ENCODE measurements around the gene SORCS3. TPM values are rescaled to one million over a fixed set of nuclear protein-coding genes. Genes with fewer than 3 reads are reported as not detected.

Gene SORCS3
- total and polyA plus RNA-seq, 9 of the 15 experiments (the other 6 are each of a cell fraction or from before 2014, with no cell fraction given): not detected

DNA sequence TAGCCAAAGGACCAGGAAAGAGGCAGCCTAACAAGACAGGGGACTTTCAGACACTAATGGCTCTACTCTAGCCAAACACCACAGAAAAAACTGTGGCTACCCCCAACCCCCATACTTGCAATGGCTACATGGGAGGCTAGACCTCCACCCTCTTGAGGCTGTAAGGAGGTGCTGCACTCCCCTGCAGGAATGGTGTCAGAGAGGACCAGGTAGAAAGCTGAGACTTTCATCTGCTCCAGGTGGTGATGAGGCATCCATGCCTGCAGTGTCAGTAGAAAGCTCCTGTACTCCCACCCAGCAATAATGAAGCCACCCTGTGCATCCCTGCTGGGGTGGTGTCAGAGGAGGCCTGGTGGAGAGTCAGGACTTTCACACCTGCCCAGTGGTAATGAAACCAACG is 18.9 kb upstream of the SORCS3 start:
- H3K27me3 ChIP-seq (ENCODE audit: control insufficient read depth in 2 of 2, insufficient read depth in 2 of 2, low read length in 2 of 2): no peaks in the 10 kb centered on the region
- no peaks in the 10 kb centered on the region for H4K20me1 ChIP-seq (replicated peaks; ENCODE audit: control insufficient read depth, insufficient read depth, low read length)
- DNase-seq (ENCODE audit: extremely low read depth in 1 of 4, low spot score in 3 of 4): no peak
- H3K9me3 ChIP-seq (replicated peaks; ENCODE audit: control insufficient read depth, insufficient read depth, low read depth, low read length): no peaks in the 10 kb centered on the region
- intact Hi-C loops (cut with micrococcal nuclease): no loop called here
- no CpG with 5 or more reads among the region's 1 CpG for WGBS (ENCODE audit: insufficient coverage, low coverage, missing lambda C conversion rate)
- no peaks in the 10 kb centered on the region for H3K36me3 ChIP-seq (ENCODE audit: control insufficient read depth, insufficient read depth, low read length)
- ChIA-PET CTCF (ENCODE audit: low intra/inter-chr PET ratio) (interaction anchor here (1.3 kb wide), 1 partner anchor 331 kb away, joined by 5 read pairs; no protein-coding TSS in a partner anchor), POLR2A (no interaction called here)
- no peak for ATAC-seq
- TF ChIP-seq ZNF584 (CRISPR knock-in tag; IDR thresholded peaks at IDR 0.05; ENCODE audit: low read depth): no peak
- TF ChIP-seq, protein P1, sequence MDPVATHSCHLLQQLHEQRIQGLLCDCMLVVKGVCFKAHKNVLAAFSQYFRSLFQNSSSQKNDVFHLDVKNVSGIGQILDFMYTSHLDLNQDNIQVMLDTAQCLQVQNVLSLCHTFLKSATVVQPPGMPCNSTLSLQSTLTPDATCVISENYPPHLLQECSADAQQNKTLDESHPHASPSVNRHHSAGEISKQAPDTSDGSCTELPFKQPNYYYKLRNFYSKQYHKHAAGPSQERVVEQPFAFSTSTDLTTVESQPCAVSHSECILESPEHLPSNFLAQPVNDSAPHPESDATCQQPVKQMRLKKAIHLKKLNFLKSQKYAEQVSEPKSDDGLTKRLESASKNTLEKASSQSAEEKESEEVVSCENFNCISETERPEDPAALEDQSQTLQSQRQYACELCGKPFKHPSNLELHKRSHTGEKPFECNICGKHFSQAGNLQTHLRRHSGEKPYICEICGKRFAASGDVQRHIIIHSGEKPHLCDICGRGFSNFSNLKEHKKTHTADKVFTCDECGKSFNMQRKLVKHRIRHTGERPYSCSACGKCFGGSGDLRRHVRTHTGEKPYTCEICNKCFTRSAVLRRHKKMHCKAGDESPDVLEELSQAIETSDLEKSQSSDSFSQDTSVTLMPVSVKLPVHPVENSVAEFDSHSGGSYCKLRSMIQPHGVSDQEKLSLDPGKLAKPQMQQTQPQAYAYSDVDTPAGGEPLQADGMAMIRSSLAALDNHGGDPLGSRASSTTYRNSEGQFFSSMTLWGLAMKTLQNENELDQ (CRISPR knock-in tag; IDR thresholded peaks at IDR 0.05; ENCODE audit: borderline replicate concordance): no peak
- TF ChIP-seq NCOR1 (IDR thresholded peaks at IDR 0.05): no peak
- TF ChIP-seq, protein P2, sequence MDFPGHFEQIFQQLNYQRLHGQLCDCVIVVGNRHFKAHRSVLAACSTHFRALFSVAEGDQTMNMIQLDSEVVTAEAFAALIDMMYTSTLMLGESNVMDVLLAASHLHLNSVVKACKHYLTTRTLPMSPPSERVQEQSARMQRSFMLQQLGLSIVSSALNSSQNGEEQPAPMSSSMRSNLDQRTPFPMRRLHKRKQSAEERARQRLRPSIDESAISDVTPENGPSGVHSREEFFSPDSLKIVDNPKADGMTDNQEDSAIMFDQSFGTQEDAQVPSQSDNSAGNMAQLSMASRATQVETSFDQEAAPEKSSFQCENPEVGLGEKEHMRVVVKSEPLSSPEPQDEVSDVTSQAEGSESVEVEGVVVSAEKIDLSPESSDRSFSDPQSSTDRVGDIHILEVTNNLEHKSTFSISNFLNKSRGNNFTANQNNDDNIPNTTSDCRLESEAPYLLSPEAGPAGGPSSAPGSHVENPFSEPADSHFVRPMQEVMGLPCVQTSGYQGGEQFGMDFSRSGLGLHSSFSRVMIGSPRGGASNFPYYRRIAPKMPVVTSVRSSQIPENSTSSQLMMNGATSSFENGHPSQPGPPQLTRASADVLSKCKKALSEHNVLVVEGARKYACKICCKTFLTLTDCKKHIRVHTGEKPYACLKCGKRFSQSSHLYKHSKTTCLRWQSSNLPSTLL (IDR thresholded peaks at IDR 0.05): no peak
- TF ChIP-seq JUN (IDR thresholded peaks at IDR 0.05; ENCODE audit: borderline replicate concordance, low read depth, low read length): no peak
- TF ChIP-seq JUN (CRISPR knock-in tag; IDR thresholded peaks at IDR 0.05; ENCODE audit: borderline replicate concordance): no peak
- no peak for TF ChIP-seq SRSF9 (IDR thresholded peaks at IDR 0.05; ENCODE audit: borderline replicate concordance, low read depth, low read length)
- TF ChIP-seq FOXM1 (IDR thresholded peaks at IDR 0.05; ENCODE audit: low read depth): no peak
- no peak for TF ChIP-seq FOXM1 (CRISPR knock-in tag; IDR thresholded peaks at IDR 0.05; ENCODE audit: low read depth)
- in situ Hi-C loops (cut with MboI): no loop called here
- no peaks in the 10 kb centered on the region for H3K9me1 ChIP-seq (ENCODE audit: control insufficient read depth, insufficient read depth, low read length)
- no peaks in the 10 kb centered on the region for H3K4me1 ChIP-seq (replicated peaks in 1 of 2; ENCODE audit: control insufficient read depth in 2 of 2, insufficient read depth in 2 of 2, low read length in 2 of 2)
- H3K4me2 ChIP-seq (ENCODE audit: insufficient read depth, low read length): no peak overlapping the region
- no peak overlapping the region for H3K9ac ChIP-seq (ENCODE audit: insufficient read depth in 1 of 2, low read depth in 2 of 2, low read length in 2 of 2)
- no peak for FAIRE-seq
- H3K4me3 ChIP-seq: no peak overlapping the region
- no peaks in the 10 kb centered on the region for H3K79me2 ChIP-seq (ENCODE audit: control insufficient read depth, insufficient read depth, low read length)
- BruUV-seq (replicated peaks): no TSS peak
- H2AFZ ChIP-seq (ENCODE audit: low read depth, low read length): no peak overlapping the region
- H3K27ac ChIP-seq (ENCODE audit: extremely low read depth, low read depth, low read length): no peak overlapping the region

Data from K562 (cell line).